Thyroid gland (tissue), 4 donors: Measurements from ENCODE around the gene SEC14L3. TPM values are rescaled to one million over a fixed set of nuclear protein-coding genes. Genes with fewer than 3 reads are reported as not detected.

Experiments
- DNase-seq, 2 donors: peaks; one replicate each; pipeline ENCODE4 v3.0.0-alpha.2; 2019
- H3K27ac ChIP-seq, 3 donors: fragments of 200-600 bp; sonication (generic); 1 replicate in 2 of 3; 2 replicates in 1 of 3; pipeline ENCODE4 v1.5.1; 2016 to 2019; ENCODE audit warnings: mild to moderate bottlenecking in 1 of 3, moderate library complexity in 1 of 3
- H3K27me3 ChIP-seq: fragments of 200-600 bp; sonication (generic); one replicate; pipeline ENCODE4 v1.5.1; 2019
- H3K36me3 ChIP-seq, 2 donors: fragments of 200-600 bp; sonication (generic); one replicate each; pipeline ENCODE4 v1.5.1; 2016 to 2019
- H3K4me1 ChIP-seq, 2 donors: fragments of 200-600 bp; sonication (generic); one replicate each; pipeline ENCODE4 v1.5.1; 2017 to 2019
- H3K4me3 ChIP-seq, 3 donors: fragments of 200-600 bp; sonication (generic); replicated peaks in 1 of 3; 1 replicate in 2 of 3; 2 replicates in 1 of 3; pipeline ENCODE4 v1.5.1; 2016; ENCODE audit warnings: mild to moderate bottlenecking in 1 of 3
- H3K9me3 ChIP-seq: fragments of 200-600 bp; sonication (generic); one replicate; pipeline ENCODE4 v1.5.1; 2017
- CTCF ChIP-seq, 6 experiments: fragments of 200-600 bp in 3 of 6; fragments of 450-650 bp in 3 of 6; sonication (generic) in 3 of 6; IDR thresholded peaks; one replicate each; pipeline ENCODE4 v1.5.1; 2016 to 2019; ENCODE audit warnings: antibody characterized with exemption in 6 of 6, mild to moderate bottlenecking in 2 of 6, inconsistent platforms in 1 of 6, moderate library complexity in 1 of 6
- POLR2A ChIP-seq, 2 donors: fragments of 450-650 bp; IDR thresholded peaks; one replicate each; pipeline ENCODE4 v1.6.1; 2017; ENCODE audit warnings: antibody characterized with exemption in 2 of 2, mild to moderate bottlenecking in 2 of 2, moderate library complexity in 1 of 2
- WGBS, 2 donors: methylation state at CpG; one replicate each; pipeline ENCODE4 v1.1.5; 2017; 5-methylcytosine and 5-hydroxymethylcytosine counted together
- intact Hi-C: fragments of 100-400 bp; cut with DNase I; formaldehyde crosslinking; loops from one replicate; pipeline ENCODE4 v1.15.1; 2023
- total RNA-seq, 4 donors: library from RNA; depleted of rRNA; stranded (reverse); fragments of >200 nt; gene quantifications; one replicate each; pipeline ENCODE4 v1.2.3, GENCODE V29; 2016

SEC14L3 gene
- total RNA-seq, 4 donors from 2014 or later: 1.5 TPM; not detected in 3

GRCh38 chr22:30497466-30498150 lies 25.8 kb upstream of the SEC14L3 start:
- Histone ChIP-seq H3K9me3 (no peaks in the 10 kb centered on the region), H3K27ac (no peak overlapping the region), H3K4me3 (no peak overlapping the region), H3K36me3 (no peaks in the 10 kb centered on the region), H3K27me3 (no peaks in the 10 kb centered on the region), H3K4me1 (no peaks in the 10 kb centered on the region)
- 84 to 86% methylated on average over 7 of the region's 7 CpGs for WGBS, 2 donors
- intact Hi-C loops: no loop called here
- no peak for TF ChIP-seq CTCF (IDR thresholded peaks at IDR 0.05)
- DNase-seq: no peak

GRCh38 chr22:30495041-30495784 lies 23.4 kb upstream of the SEC14L3 start:
- WGBS, 2 donors: 73 to 83% methylated on average over 13 to 14 of the region's 14 CpGs

GRCh38 chr22:30492144-30492543 lies 20.3 kb upstream of the SEC14L3 start:
- no peaks in the 10 kb centered on the region for H3K36me3 ChIP-seq
- no peaks in the 10 kb centered on the region for H3K4me1 ChIP-seq
- no peak overlapping the region for H3K4me3 ChIP-seq
- intact Hi-C loops: no loop called here
- H3K27me3 ChIP-seq: no peaks in the 10 kb centered on the region
- H3K27ac ChIP-seq: no peak overlapping the region
- WGBS, 2 donors: 76 to 85% methylated on average over 9 to 12 of the region's 12 CpGs
- H3K9me3 ChIP-seq: no peaks in the 10 kb centered on the region
- TF ChIP-seq CTCF (IDR thresholded peaks at IDR 0.05): no peak
- TF ChIP-seq POLR2A (IDR thresholded peaks at IDR 0.05): no peak
- no peak for DNase-seq

More at GRCh38 chr22:30495041-30495784, 23.4 kb upstream of the SEC14L3 start:
- Histone ChIP-seq H3K27ac (no peak overlapping the region), H3K27me3 (no peaks in the 10 kb centered on the region), H3K36me3 (no peaks in the 10 kb centered on the region), H3K4me3 (no peak overlapping the region), H3K9me3 (no peaks in the 10 kb centered on the region), H3K4me1 (no peaks in the 10 kb centered on the region)
- DNase-seq: no peak
- TF ChIP-seq CTCF (IDR thresholded peaks at IDR 0.05) (no peak), POLR2A (IDR thresholded peaks at IDR 0.05) (no peak)
- intact Hi-C loops: no loop called here

GRCh38 chr22:30491381-30491780 lies 19.6 kb upstream of the SEC14L3 start:
- WGBS, 2 donors: 82 to 88% methylated on average over 5 to 6 of the region's 7 CpGs
- H3K4me3 ChIP-seq: no peak overlapping the region
- H3K4me1 ChIP-seq: no peaks in the 10 kb centered on the region
- TF ChIP-seq CTCF (IDR thresholded peaks at IDR 0.05) (no peak), POLR2A (IDR thresholded peaks at IDR 0.05) (no peak)
- DNase-seq: no peak
- no peaks in the 10 kb centered on the region for H3K36me3 ChIP-seq
- intact Hi-C loops: no loop called here
- H3K27ac ChIP-seq: no peak overlapping the region
- H3K27me3 ChIP-seq: no peaks in the 10 kb centered on the region
- no peaks in the 10 kb centered on the region for H3K9me3 ChIP-seq

- no peak for DNase-seq
- no peaks in the 10 kb centered on the region for H3K27me3 ChIP-seq
- no peaks in the 10 kb centered on the region for H3K9me3 ChIP-seq
- no peaks in the 10 kb centered on the region for H3K4me1 ChIP-seq
- H3K4me3 ChIP-seq: no peak overlapping the region
- no peak overlapping the region for H3K27ac ChIP-seq
- WGBS, 2 donors: 79 to 83% methylated on average over 10 to 11 of the region's 11 CpGs
- intact Hi-C loops: no loop called here
- TF ChIP-seq POLR2A (IDR thresholded peaks at IDR 0.05) (no peak), CTCF (IDR thresholded peaks at IDR 0.05) (no peak)
- no peaks in the 10 kb centered on the region for H3K36me3 ChIP-seq
Measured at GRCh38 chr22:30490399-30490798, 18.6 kb upstream of the SEC14L3 start.
